ENCODE data around the gene HNMT. TPM values are rescaled to one million over a fixed set of nuclear protein-coding genes. Genes with fewer than 3 reads are reported as not detected.

Gene HNMT
- total and polyA plus RNA-seq, 2 of the 13 experiments (the other 11 are each of a cell fraction or from before 2014, with no cell fraction given): 279 to 309 TPM

DNA sequence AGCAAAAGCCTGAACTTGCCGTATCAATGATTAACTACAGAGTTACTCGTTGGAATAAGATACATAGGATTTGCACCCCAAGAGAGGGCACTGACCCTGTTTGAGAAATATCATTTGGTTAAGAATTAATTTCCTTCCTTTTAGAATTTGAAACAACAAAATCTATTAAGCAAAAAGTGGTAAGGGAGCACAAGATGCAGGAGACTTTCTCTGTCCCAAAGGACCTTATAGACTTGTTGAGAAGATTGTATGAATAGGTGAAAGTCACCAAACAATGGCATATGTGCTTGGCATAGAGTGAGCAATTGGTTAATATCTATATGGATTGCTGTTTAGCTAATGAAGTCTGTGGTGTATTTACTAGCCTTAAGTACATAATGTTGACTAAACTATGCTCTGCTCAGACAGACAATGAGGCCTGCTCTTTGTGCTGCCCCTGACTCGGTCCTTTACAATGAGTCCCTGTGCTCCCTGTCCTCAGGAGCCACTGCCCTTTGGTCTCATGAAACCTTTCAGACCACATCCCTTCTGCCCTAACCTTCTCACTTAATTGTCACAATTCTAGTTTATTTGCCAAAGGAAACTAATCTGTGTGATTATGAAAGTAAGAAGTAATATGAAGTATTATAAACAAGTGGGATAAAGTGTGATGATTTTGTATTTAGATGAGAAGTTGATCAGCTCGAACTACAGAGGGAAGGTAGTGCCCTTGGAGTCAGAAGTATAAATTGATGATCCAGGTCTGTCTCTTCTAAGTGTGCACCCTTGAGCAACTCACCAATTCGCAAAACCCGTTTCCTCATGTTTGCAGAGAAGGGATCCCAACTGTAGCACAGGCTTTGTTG lies 21.2 kb upstream of the HNMT start (continued):
- TF ChIP-seq, protein P1, sequence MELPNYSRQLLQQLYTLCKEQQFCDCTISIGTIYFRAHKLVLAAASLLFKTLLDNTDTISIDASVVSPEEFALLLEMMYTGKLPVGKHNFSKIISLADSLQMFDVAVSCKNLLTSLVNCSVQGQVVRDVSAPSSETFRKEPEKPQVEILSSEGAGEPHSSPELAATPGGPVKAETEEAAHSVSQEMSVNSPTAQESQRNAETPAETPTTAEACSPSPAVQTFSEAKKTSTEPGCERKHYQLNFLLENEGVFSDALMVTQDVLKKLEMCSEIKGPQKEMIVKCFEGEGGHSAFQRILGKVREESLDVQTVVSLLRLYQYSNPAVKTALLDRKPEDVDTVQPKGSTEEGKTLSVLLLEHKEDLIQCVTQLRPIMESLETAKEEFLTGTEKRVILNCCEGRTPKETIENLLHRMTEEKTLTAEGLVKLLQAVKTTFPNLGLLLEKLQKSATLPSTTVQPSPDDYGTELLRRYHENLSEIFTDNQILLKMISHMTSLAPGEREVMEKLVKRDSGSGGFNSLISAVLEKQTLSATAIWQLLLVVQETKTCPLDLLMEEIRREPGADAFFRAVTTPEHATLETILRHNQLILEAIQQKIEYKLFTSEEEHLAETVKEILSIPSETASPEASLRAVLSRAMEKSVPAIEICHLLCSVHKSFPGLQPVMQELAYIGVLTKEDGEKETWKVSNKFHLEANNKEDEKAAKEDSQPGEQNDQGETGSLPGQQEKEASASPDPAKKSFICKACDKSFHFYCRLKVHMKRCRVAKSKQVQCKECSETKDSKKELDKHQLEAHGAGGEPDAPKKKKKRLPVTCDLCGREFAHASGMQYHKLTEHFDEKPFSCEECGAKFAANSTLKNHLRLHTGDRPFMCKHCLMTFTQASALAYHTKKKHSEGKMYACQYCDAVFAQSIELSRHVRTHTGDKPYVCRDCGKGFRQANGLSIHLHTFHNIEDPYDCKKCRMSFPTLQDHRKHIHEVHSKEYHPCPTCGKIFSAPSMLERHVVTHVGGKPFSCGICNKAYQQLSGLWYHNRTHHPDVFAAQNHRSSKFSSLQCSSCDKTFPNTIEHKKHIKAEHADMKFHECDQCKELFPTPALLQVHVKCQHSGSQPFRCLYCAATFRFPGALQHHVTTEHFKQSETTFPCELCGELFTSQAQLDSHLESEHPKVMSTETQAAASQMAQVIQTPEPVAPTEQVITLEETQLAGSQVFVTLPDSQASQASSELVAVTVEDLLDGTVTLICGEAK (IDR thresholded peaks at IDR 0.05): no peak
- TF ChIP-seq, protein P1 (CRISPR knock-in tag; IDR thresholded peaks at IDR 0.05): peak; percentile 58; the same call in 1 of the 2 replicates
- TF ChIP-seq ZNF550 (CRISPR knock-in tag; IDR thresholded peaks at IDR 0.05; ENCODE audit: borderline replicate concordance) (no peak), PHF8 (CRISPR knock-in tag; IDR thresholded peaks at IDR 0.05) (no peak), AGO2 (optimal IDR thresholded peaks at IDR 0.05; ENCODE audit: low read depth, low read length) (no peak), TRAFD1 (CRISPR knock-in tag; IDR thresholded peaks at IDR 0.05; ENCODE audit: borderline replicate concordance) (no peak), NFKB2 (CRISPR knock-in tag; IDR thresholded peaks at IDR 0.05; ENCODE audit: borderline replicate concordance) (no peak), ZNF710 (CRISPR knock-in tag; IDR thresholded peaks at IDR 0.05; ENCODE audit: borderline replicate concordance) (peak; percentile 96), IRF2 (CRISPR knock-in tag; IDR thresholded peaks at IDR 0.05) (no peak)
- TF ChIP-seq, protein P2, sequence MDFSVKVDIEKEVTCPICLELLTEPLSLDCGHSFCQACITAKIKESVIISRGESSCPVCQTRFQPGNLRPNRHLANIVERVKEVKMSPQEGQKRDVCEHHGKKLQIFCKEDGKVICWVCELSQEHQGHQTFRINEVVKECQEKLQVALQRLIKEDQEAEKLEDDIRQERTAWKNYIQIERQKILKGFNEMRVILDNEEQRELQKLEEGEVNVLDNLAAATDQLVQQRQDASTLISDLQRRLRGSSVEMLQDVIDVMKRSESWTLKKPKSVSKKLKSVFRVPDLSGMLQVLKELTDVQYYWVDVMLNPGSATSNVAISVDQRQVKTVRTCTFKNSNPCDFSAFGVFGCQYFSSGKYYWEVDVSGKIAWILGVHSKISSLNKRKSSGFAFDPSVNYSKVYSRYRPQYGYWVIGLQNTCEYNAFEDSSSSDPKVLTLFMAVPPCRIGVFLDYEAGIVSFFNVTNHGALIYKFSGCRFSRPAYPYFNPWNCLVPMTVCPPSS (IDR thresholded peaks at IDR 0.05): no peak

Measured in HepG2 (cell line).